Activated naive CD4-positive, alpha-beta T cell treated with anti-CD3 and anti-CD28 coated beads for 36 hours (primary cell): ENCODE measurements around the gene L3MBTL4. TPM values are rescaled to one million over a fixed set of nuclear protein-coding genes. Genes with fewer than 3 reads are reported as not detected.
"Not testable (repeated sequence)": the region's sequence is repeated elsewhere in the genome, so short reads cannot be mapped to it uniquely, and the experiment has no call there.

Source experiments
- CTCF ChIA-PET: fragments of 350-600 bp; sonication (Branson Sonifier 250); formaldehyde crosslinking; loops from one replicate; lab custom pipeline; 2021; ENCODE audit warnings: antibody characterized with exemption; lab: Charles Lee
- DNase-seq: peaks from one replicate; pipeline ENCODE4 v3.0.0-alpha.2; 2020
- H3K27ac Mint-ChIP-seq: one replicate; pipeline ENCODE4 v1.8.0; 2021; ENCODE audit warnings: mild to moderate bottlenecking, mixed read lengths
- H3K27me3 Mint-ChIP-seq: one replicate; pipeline ENCODE4 v1.8.0; 2021; ENCODE audit warnings: low read depth, mixed read lengths
- H3K36me3 Mint-ChIP-seq: one replicate; pipeline ENCODE4 v1.8.0; 2021; ENCODE audit warnings: low read depth, mixed read lengths
- H3K4me1 Mint-ChIP-seq: one replicate; pipeline ENCODE4 v1.8.0; 2021; ENCODE audit warnings: low read depth, mixed read lengths
- H3K4me3 Mint-ChIP-seq: one replicate; pipeline ENCODE4 v1.8.0; 2021; ENCODE audit warnings: mild to moderate bottlenecking, moderate library complexity, mixed read lengths
- H3K9me3 Mint-ChIP-seq: one replicate; pipeline ENCODE4 v1.8.0; 2021; ENCODE audit warnings: mixed read lengths
- intact Hi-C: fragments of 100-400 bp; cut with micrococcal nuclease; formaldehyde crosslinking; loops from one replicate; pipeline ENCODE4 v1.15.1; 2023
- total RNA-seq, 2 experiments: library from RNA; stranded (reverse); gene quantifications; one replicate each; pipeline ENCODE4 v1.2.3, GENCODE V29; 2021

L3MBTL4 gene
- total RNA-seq, 2 experiments from 2014 or later: 0.05 to 0.10 TPM

DNA sequence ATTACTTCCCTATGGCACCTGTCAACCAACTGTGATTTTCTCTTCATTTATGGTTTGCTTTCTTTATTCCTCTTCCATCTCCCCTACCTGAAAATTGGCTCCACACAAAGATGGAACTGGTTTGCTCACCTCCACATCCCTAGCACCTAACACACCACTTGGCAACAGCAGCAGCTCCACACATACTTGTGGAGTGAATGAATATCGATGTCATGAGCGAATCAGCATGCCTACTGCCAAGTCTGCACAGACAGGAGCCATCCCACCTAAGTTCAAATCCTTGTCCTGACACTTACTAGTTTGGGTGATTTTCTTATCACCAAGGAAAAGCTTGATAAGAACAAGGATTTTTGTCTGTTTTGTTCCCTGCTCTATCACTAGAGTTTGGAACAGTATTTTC lies 328.0 kb downstream of the L3MBTL4 start:
- CTCF ChIA-PET: no interaction called here
- peaks cover 4% of the 10 kb centered on the region for H3K4me1 Mint-ChIP-seq
- no peak overlapping the region for H3K27ac Mint-ChIP-seq
- no peaks in the 10 kb centered on the region for H3K27me3 Mint-ChIP-seq
- peaks cover 3% of the 10 kb centered on the region for H3K9me3 Mint-ChIP-seq
- H3K4me3 Mint-ChIP-seq: no peak overlapping the region
- intact Hi-C loops: no loop called here
- DNase-seq: no peak
- no peaks in the 10 kb centered on the region for H3K36me3 Mint-ChIP-seq

DNA sequence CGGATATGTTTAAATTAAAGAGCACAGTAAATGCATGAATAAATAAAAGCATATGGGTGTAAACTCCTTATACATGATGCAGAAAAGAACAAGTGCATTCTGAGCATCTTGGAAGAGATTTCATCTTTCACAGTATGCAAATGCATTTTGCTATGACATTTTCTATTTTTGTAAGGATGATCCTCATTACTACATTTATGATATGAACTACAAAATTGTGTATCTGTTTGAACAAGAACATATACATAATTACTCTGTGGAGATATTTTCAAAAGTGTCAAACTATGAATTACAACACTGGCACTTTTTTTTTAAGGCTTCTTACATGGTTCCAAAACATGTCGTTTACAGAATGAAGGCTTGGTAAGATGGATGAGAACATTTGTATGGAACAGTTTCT lies 335.3 kb downstream of the L3MBTL4 start:
- no peaks in the 10 kb centered on the region for H3K27me3 Mint-ChIP-seq
- no peaks in the 10 kb centered on the region for H3K36me3 Mint-ChIP-seq
- intact Hi-C loops: no loop called here
- no peaks in the 10 kb centered on the region for H3K4me1 Mint-ChIP-seq
- no peaks in the 10 kb centered on the region for H3K9me3 Mint-ChIP-seq
- no peak overlapping the region for H3K4me3 Mint-ChIP-seq
- DNase-seq: no peak
- H3K27ac Mint-ChIP-seq: no peak overlapping the region
- CTCF ChIA-PET: no interaction called here

DNA sequence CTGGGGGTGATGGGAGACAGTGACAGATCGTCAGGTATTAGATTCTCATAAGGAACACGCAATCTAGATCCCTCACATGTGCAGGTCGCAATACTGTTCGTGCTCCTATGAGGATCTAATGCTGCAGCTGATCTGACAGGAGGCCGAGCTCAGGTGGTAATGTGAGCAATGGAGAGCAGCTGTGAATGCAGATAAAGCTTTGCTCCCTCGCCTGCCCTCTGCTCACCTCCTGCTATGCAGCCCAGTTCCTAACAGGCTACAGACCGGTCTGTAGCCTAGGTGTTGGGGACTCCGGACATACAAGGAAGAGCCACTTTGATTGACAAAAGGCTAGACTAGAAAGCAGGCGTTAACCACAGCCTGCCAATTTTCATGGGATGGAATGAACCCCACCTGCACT lies 335.8 kb downstream of the L3MBTL4 start:
- CTCF ChIA-PET: no interaction called here
- H3K36me3 Mint-ChIP-seq: no peaks in the 10 kb centered on the region
- intact Hi-C loops: no loop called here

DNA sequence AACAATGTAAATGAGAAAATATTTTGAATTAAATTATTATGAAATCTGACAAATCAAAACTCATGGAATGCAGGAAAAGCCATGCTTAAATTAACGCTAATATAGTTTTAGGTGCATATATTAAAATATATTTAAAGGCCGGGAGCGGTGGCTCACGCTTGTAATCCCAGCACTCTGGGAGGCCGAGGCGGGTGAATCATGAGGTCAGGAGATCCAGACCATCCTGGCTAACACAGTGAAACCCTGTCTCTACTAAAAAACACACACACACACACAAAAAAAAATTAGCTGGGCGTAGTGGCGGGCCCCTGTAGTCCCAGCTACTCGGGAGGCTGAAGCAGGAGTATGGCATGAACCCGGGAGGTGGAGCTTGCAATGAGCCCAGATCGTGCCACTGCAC lies 342.3 kb downstream of the L3MBTL4 start:
- H3K27me3 Mint-ChIP-seq, H3K4me1 Mint-ChIP-seq, DNase-seq, CTCF ChIA-PET, intact Hi-C loops, H3K9me3 Mint-ChIP-seq, H3K36me3 Mint-ChIP-seq, H3K27ac Mint-ChIP-seq, H3K4me3 Mint-ChIP-seq: not testable (repeated sequence)

More for the DNA sequence above, 335.8 kb downstream of the L3MBTL4 start:
- H3K9me3 Mint-ChIP-seq: no peaks in the 10 kb centered on the region
- no peaks in the 10 kb centered on the region for H3K4me1 Mint-ChIP-seq
- H3K27ac Mint-ChIP-seq: no peak overlapping the region
- no peak overlapping the region for H3K4me3 Mint-ChIP-seq
- H3K27me3 Mint-ChIP-seq: no peaks in the 10 kb centered on the region
- no peak for DNase-seq

DNA sequence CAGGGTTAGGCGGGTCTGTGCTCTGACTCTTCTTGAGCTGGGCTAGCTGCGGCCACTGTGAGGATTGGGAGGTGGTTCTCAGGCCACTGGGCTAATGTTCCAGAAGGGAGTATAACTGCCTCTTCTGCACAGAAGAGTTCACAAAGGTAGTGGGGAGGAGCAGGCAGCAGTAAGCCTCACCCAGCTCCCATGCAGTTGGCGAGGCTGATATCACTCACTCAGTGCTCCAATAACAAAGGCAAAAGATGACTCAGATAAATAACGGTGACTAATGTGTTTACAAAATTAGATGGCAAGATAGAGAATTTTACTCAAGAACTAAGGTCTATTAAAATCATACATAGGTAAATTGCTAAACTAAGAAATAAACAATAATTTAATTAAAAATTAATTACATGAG lies 345.2 kb downstream of the L3MBTL4 start:
- H3K9me3 Mint-ChIP-seq: no peaks in the 10 kb centered on the region
- no peak for DNase-seq
- H3K27me3 Mint-ChIP-seq: peaks cover 11% of the 10 kb centered on the region
- H3K4me3 Mint-ChIP-seq: no peak overlapping the region
- CTCF ChIA-PET: no interaction called here
- H3K27ac Mint-ChIP-seq: no peak overlapping the region
- intact Hi-C loops: no loop called here
- H3K36me3 Mint-ChIP-seq: no peaks in the 10 kb centered on the region
- H3K4me1 Mint-ChIP-seq: no peaks in the 10 kb centered on the region

DNA sequence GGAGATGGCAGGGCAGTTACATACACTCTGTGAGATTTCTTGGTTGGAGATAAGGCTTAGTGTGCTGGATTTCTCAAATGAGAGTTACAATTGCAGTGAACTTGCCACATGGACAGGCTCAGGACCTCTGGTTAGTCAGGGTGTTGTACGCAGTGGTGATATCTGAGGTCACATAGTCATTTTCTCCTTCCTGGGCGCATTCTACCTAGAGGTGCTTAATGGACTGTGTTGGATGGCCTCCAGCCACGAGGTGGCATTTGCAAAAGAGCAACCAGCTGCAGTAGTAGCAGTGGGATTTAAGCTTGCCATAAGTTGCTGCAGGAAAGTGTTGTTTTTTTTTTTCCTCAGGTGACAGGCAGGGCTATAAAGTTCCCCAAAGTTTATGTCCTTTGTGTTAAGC lies 345.6 kb downstream of the L3MBTL4 start:
- Mint-ChIP-seq H3K4me3 (no peak overlapping the region), H3K27ac (no peak overlapping the region), H3K9me3 (no peaks in the 10 kb centered on the region), H3K4me1 (no peaks in the 10 kb centered on the region), H3K27me3 (peaks cover 12% of the 10 kb centered on the region), H3K36me3 (no peaks in the 10 kb centered on the region)
- intact Hi-C loops: no loop called here
- no peak for DNase-seq
- CTCF ChIA-PET: interaction anchor here (0.6 kb wide), 1 partner anchor 204 kb away, joined by 3 read pairs; no protein-coding TSS in a partner anchor

DNA sequence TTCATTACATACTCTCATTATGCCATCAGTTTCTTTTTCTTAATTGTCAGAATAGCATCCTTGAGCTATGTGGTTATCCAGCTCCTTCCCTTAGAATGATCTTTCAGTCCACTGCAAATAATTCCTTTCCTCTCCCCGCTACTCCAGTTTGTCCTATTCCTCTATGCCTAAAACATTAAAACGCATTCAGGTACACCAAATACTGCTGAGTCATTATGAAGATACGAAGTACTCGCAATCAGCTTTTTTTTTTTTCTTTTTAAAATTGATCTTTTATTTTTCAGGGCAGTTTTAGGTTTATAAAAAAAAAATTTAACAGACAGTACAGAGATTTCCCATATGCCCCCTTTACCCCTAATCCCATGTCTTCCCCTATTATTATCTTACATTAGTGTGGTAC lies 354.6 kb downstream of the L3MBTL4 start:
- no peaks in the 10 kb centered on the region for H3K4me1 Mint-ChIP-seq
- intact Hi-C loops: no loop called here
- no peak overlapping the region for H3K27ac Mint-ChIP-seq
- peaks cover 4% of the 10 kb centered on the region for H3K27me3 Mint-ChIP-seq
- CTCF ChIA-PET: interaction anchor here (0.6 kb wide), 1 partner anchor 8 kb away, joined by 4 read pairs; no protein-coding TSS in a partner anchor
- H3K9me3 Mint-ChIP-seq: peaks cover 1% of the 10 kb centered on the region
- no peak overlapping the region for H3K4me3 Mint-ChIP-seq
- no peak for DNase-seq
- no peaks in the 10 kb centered on the region for H3K36me3 Mint-ChIP-seq

DNA sequence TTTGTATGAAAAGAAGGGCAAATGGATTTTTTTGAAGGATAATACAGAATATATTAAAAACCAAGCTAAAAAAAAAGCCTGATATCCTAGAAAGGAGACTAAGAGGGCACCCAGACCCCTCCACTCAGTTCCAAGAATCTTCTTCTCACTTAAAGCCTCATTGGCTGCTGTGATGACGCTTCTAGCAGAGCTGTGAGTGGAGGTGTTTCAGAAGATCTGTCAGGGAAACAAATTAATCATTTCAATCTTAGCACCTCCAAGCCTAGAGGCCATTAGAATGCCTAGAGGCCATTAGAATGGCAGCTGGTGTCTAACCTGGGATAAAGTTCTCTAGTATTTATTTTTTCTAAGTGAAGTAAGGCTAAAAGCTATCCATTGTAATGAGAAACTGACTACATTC lies 355.2 kb downstream of the L3MBTL4 start:
- Mint-ChIP-seq H3K27ac (no peak overlapping the region), H3K4me3 (no peak overlapping the region), H3K4me1 (no peaks in the 10 kb centered on the region), H3K36me3 (no peaks in the 10 kb centered on the region), H3K27me3 (peaks cover 1% of the 10 kb centered on the region), H3K9me3 (peaks cover 1% of the 10 kb centered on the region)
- CTCF ChIA-PET: interaction anchor here (0.6 kb wide), 1 partner anchor 7 kb away, joined by 4 read pairs; no protein-coding TSS in a partner anchor
- no peak for DNase-seq
- intact Hi-C loops: no loop called here

DNA sequence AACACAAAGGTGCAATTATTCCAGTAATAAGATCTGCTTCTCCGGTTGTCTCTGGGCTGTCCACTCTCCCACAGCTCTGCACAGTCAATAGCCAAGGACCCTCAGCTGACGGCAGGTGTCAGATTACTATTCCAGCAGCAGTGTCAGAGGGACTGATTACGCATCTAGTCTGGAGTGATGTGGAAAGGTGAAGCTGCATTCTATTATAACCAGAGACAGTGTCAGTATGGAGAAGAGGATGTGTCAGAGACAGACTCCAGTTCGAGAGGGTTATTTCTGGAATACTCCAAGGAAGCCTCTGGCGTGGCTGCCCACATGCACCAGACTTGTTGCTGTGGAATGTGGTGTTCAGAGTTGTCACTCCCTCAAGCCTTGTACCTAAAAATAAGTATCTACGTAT lies 355.8 kb downstream of the L3MBTL4 start:
- CTCF ChIA-PET: no interaction called here
- intact Hi-C loops: no loop called here
- peaks cover 1% of the 10 kb centered on the region for H3K9me3 Mint-ChIP-seq
- H3K27ac Mint-ChIP-seq: no peak overlapping the region
- H3K4me1 Mint-ChIP-seq: no peaks in the 10 kb centered on the region
- no peaks in the 10 kb centered on the region for H3K36me3 Mint-ChIP-seq
- DNase-seq: no peak
- H3K4me3 Mint-ChIP-seq: no peak overlapping the region
- H3K27me3 Mint-ChIP-seq: no peaks in the 10 kb centered on the region

DNA sequence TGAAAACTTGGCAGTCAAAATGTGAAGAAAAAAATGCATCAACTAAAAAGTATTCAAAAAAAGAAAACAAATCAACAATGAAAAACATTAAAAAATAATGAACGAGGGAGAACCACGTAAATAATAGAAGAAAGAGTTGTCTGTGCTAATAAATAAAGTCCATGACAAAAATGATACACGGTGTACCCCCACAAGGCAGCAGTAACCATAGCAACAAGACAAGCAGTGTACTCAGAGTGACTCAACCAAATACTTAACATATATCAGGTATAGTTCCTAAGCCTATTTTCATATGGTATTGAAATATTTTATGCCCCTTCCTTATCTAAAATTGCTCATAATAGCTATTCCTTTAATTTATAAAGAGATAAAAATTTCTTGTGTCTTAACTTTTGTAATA lies 357.1 kb downstream of the L3MBTL4 start:
- intact Hi-C loops: no loop called here
- DNase-seq: no peak
- CTCF ChIA-PET: no interaction called here
- no peaks in the 10 kb centered on the region for H3K36me3 Mint-ChIP-seq
- no peaks in the 10 kb centered on the region for H3K4me1 Mint-ChIP-seq
- no peaks in the 10 kb centered on the region for H3K9me3 Mint-ChIP-seq
- H3K4me3 Mint-ChIP-seq: no peak overlapping the region
- H3K27me3 Mint-ChIP-seq: no peaks in the 10 kb centered on the region
- H3K27ac Mint-ChIP-seq: no peak overlapping the region

DNA sequence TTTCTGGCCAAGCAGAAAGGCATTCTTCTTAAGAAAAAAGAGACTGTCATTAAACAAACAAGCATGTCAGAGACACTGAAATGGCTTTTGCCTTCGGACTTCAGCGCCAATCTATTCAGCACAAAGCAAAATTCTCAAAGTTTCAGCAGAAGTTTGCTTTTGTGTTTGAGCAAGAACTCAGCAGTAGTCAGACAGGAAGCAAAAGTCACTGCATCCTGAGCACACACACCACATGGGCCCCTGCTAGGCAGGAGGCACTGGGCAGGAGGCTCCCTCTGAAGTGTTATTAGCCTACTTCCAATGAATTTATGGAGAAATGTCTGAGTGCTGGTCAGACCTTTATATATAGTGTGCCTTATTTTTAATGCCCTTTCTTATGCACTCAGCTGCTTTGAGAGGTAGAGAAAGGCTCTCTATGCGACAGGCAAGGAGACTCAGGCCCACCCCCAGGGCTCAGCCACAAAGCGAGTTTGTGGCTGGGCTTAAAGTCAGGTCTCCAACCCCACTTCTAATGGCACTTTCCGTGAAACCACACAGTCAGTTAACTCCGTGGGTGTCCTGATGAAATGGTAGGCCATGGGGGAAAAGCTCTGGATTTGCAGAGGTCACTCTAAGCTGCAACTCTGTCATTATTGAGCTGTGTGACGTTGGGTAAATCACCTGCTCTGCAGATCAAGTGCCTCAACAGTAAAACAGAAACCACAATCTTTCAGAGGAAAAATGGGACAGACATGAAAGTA lies 358.4 kb downstream of the L3MBTL4 start:
- DNase-seq: no peak
- no peak overlapping the region for H3K4me3 Mint-ChIP-seq
- no peaks in the 10 kb centered on the region for H3K9me3 Mint-ChIP-seq
- CTCF ChIA-PET: no interaction called here
- no peaks in the 10 kb centered on the region for H3K36me3 Mint-ChIP-seq
- no peak overlapping the region for H3K27ac Mint-ChIP-seq
- intact Hi-C loops: no loop called here
- H3K27me3 Mint-ChIP-seq: no peaks in the 10 kb centered on the region
- no peaks in the 10 kb centered on the region for H3K4me1 Mint-ChIP-seq

DNA sequence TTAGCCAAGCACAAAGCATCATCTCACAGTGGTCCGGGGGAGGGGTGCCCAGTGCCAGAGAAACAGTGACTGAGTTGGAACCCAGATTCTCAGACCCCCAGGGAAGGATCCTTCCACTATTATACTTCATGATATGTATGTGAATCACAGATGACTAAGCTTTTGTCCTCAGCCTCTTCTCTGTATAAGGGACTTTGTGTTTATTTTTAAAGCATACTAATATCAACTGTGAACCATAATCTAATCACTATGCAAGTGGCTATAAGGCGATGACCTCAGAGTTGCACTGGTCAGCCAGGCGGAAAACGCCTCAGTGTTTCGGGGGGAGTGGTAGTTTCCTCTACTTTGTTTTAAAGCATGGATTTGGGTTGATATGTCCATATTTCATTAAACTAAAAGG lies 359.0 kb downstream of the L3MBTL4 start:
- intact Hi-C loops: no loop called here
- H3K4me3 Mint-ChIP-seq: no peak overlapping the region
- no peaks in the 10 kb centered on the region for H3K9me3 Mint-ChIP-seq
- no peak overlapping the region for H3K27ac Mint-ChIP-seq
- DNase-seq: no peak
- no peaks in the 10 kb centered on the region for H3K36me3 Mint-ChIP-seq
- no peaks in the 10 kb centered on the region for H3K4me1 Mint-ChIP-seq
- H3K27me3 Mint-ChIP-seq: no peaks in the 10 kb centered on the region
- CTCF ChIA-PET: no interaction called here

DNA sequence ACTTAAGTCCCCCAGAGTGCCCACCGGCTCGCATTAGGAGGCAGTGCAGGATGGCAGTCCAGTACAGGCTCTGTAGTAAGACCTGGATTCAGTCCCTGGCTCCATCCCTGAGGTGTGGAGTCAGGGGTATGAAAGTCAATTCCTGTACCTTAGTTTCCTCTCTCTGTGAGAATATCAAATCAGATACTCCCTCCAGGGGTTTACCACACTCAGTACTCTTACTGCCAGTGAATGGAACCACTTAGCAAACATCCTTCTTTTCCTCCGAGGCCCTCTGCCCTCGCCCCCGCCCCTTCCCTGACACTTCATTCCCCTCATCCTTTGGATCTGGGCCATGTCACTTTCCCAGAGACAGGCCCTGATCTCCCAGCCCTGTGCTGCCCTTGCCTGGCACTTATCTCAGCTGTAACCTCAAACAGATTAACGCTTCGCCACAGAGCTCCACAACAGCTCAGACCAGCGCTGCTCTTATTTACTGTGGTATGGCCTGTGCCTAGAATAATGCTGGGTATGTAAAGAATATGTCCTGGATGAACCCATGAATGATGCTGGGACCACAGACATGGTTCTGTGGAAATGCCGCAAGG lies 360.4 kb downstream of the L3MBTL4 start:
- no peaks in the 10 kb centered on the region for H3K9me3 Mint-ChIP-seq
- H3K27ac Mint-ChIP-seq: no peak overlapping the region
- CTCF ChIA-PET: no interaction called here
- intact Hi-C loops: no loop called here
- no peak for DNase-seq
- H3K4me3 Mint-ChIP-seq: no peak overlapping the region
- H3K27me3 Mint-ChIP-seq: no peaks in the 10 kb centered on the region
- H3K4me1 Mint-ChIP-seq: no peaks in the 10 kb centered on the region
- H3K36me3 Mint-ChIP-seq: no peaks in the 10 kb centered on the region
